ENCODE measurements around the gene SPACDR. TPM values are rescaled to one million over a fixed set of nuclear protein-coding genes. Genes with fewer than 3 reads are reported as not detected.
A peak's percentile ranks its signal among the peaks of the same experiment; 100 is the strongest.

The SPACDR gene
- total and polyA plus RNA-seq, 9 of the 15 experiments (the other 6 are each of a cell fraction or from before 2014, with no cell fraction given) = 0.07 to 0.55 (median 0.14) TPM; not detected in 1

- TF ChIP-seq, protein P1, sequence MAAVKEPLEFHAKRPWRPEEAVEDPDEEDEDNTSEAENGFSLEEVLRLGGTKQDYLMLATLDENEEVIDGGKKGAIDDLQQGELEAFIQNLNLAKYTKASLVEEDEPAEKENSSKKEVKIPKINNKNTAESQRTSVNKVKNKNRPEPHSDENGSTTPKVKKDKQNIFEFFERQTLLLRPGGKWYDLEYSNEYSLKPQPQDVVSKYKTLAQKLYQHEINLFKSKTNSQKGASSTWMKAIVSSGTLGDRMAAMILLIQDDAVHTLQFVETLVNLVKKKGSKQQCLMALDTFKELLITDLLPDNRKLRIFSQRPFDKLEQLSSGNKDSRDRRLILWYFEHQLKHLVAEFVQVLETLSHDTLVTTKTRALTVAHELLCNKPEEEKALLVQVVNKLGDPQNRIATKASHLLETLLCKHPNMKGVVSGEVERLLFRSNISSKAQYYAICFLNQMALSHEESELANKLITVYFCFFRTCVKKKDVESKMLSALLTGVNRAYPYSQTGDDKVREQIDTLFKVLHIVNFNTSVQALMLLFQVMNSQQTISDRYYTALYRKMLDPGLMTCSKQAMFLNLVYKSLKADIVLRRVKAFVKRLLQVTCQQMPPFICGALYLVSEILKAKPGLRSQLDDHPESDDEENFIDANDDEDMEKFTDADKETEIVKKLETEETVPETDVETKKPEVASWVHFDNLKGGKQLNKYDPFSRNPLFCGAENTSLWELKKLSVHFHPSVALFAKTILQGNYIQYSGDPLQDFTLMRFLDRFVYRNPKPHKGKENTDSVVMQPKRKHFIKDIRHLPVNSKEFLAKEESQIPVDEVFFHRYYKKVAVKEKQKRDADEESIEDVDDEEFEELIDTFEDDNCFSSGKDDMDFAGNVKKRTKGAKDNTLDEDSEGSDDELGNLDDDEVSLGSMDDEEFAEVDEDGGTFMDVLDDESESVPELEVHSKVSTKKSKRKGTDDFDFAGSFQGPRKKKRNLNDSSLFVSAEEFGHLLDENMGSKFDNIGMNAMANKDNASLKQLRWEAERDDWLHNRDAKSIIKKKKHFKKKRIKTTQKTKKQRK (IDR thresholded peaks at IDR 0.05; ENCODE audit: borderline replicate concordance, low read depth, low read length) = no peak
- TF ChIP-seq RBM34 (IDR thresholded peaks at IDR 0.05; ENCODE audit: borderline replicate concordance, insufficient read depth, low read length) (no peak), STAT5B (CRISPR knock-in tag; IDR thresholded peaks at IDR 0.05) (no peak), ZNF384 (IDR thresholded peaks at IDR 0.05; ENCODE audit: low read depth, low read length) (peak; percentile 14; the same call in 1 of the 2 replicates), HDAC1 (IDR thresholded peaks at IDR 0.05) (peak; percentile 53 to 98; a peak in 3 of 4 replicates), JUNB (CRISPR knock-in tag; conservative IDR thresholded peaks at IDR 0.05) (no peak), FOXO4 (CRISPR knock-in tag; IDR thresholded peaks at IDR 0.05) (no peak), LARP7 (IDR thresholded peaks at IDR 0.05) (peak; percentile 90), E2F5 (CRISPR knock-in tag; IDR thresholded peaks at IDR 0.05) (no peak), ZNF311 (CRISPR knock-in tag; IDR thresholded peaks at IDR 0.05) (no peak), ATF7 (IDR thresholded peaks at IDR 0.05) (peak; percentile 62; the same call in 1 of the 2 replicates), PCBP2 (IDR thresholded peaks at IDR 0.05; ENCODE audit: low read depth, low read length, poor library complexity, severe bottlenecking) (no peak), SMARCA5 (IDR thresholded peaks at IDR 0.05) (0 out of 2 replicates have a peak, but pooled peaks have one; percentile 14), XRCC5 (IDR thresholded peaks at IDR 0.05; ENCODE audit: low read depth, low read length) (peak; percentile 79; the same call in 1 of the 2 replicates), ZBTB8A (IDR thresholded peaks at IDR 0.05; ENCODE audit: partially characterized antibody) (no peak), DMBX1 (CRISPR knock-in tag; IDR thresholded peaks at IDR 0.05; ENCODE audit: borderline replicate concordance) (no peak), FOXK2 (conservative IDR thresholded peaks at IDR 0.05 in 1 of 2, IDR thresholded peaks at IDR 0.05 in 1 of 2; ENCODE audit: low read depth in 2 of 2) (peak; percentile 98 to 99), ATF4 (CRISPR knock-in tag; IDR thresholded peaks at IDR 0.05) (no peak)
- TF ChIP-seq, protein P2, sequence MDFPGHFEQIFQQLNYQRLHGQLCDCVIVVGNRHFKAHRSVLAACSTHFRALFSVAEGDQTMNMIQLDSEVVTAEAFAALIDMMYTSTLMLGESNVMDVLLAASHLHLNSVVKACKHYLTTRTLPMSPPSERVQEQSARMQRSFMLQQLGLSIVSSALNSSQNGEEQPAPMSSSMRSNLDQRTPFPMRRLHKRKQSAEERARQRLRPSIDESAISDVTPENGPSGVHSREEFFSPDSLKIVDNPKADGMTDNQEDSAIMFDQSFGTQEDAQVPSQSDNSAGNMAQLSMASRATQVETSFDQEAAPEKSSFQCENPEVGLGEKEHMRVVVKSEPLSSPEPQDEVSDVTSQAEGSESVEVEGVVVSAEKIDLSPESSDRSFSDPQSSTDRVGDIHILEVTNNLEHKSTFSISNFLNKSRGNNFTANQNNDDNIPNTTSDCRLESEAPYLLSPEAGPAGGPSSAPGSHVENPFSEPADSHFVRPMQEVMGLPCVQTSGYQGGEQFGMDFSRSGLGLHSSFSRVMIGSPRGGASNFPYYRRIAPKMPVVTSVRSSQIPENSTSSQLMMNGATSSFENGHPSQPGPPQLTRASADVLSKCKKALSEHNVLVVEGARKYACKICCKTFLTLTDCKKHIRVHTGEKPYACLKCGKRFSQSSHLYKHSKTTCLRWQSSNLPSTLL (IDR thresholded peaks at IDR 0.05) = 0 out of 2 replicates have a peak, but pooled peaks have one; percentile 26
Measured at GRCh38 chr7:100478958-100479660, 15.0 kb upstream of the SPACDR start, which contains the start of gene TSC22D4 (continued).

Measured in K562 (cell line).